Liver (tissue), 9 donors: ENCODE data around the gene HMG20A. TPM values are rescaled to one million over a fixed set of nuclear protein-coding genes. Genes with fewer than 3 reads are reported as not detected.

Experiments used
- DNase-seq: peaks from one replicate; pipeline ENCODE4 v3.0.0-alpha.2; 2017; ENCODE audit warnings: low spot score
- H3K27ac ChIP-seq, 2 donors: one replicate each; pipeline ENCODE4 v1.7.0; 2013; ENCODE audit warnings: inconsistent platforms in 2 of 2, low read length in 2 of 2, control low read depth in 1 of 2, low read depth in 1 of 2, mild to moderate bottlenecking in 1 of 2
- H3K27me3 ChIP-seq, 4 donors: one replicate each; pipeline versions ENCODE4 v1.6.1 to v1.7.0; 2013; ENCODE audit warnings: low read length in 3 of 4, inconsistent platforms in 1 of 4, mild to moderate bottlenecking in 1 of 4, moderate library complexity in 1 of 4; ENCODE audit not compliant: control insufficient read depth in 4 of 4, insufficient read depth in 4 of 4
- H3K36me3 ChIP-seq, 4 donors: one replicate each; pipeline versions ENCODE4 v1.6.1 to v1.7.0; 2013; ENCODE audit warnings: low read length in 3 of 4, mild to moderate bottlenecking in 3 of 4, low read depth in 1 of 4, moderate library complexity in 1 of 4; ENCODE audit not compliant: control insufficient read depth in 4 of 4, insufficient read depth in 3 of 4
- H3K4me1 ChIP-seq, 4 donors: one replicate each; pipeline versions ENCODE4 v1.6.1 to v1.7.0; 2013; ENCODE audit warnings: low read length in 3 of 4, mild to moderate bottlenecking in 3 of 4, moderate library complexity in 1 of 4; ENCODE audit not compliant: control insufficient read depth in 4 of 4, insufficient read depth in 4 of 4
- H3K4me3 ChIP-seq, 3 donors: one replicate each; pipeline versions ENCODE4 v1.6.1 to v1.7.0; 2013; ENCODE audit warnings: low read length in 3 of 3, control low read depth in 1 of 3, low read depth in 1 of 3, mild to moderate bottlenecking in 1 of 3
- H3K9ac ChIP-seq, 2 donors: one replicate each; pipeline ENCODE4 v1.7.0; 2013; ENCODE audit warnings: low read length in 2 of 2, mild to moderate bottlenecking in 2 of 2, moderate library complexity in 2 of 2, control low read depth in 1 of 2, low read depth in 1 of 2
- H3K9me3 ChIP-seq, 4 donors: one replicate each; pipeline versions ENCODE4 v1.6.1 to v1.7.0; 2013; ENCODE audit warnings: low read length in 3 of 4; ENCODE audit not compliant: control insufficient read depth in 4 of 4
- ATF3 ChIP-seq: IDR thresholded peaks from 2 replicates; pipeline ENCODE4 v1.6.1; 2016; ENCODE audit warnings: antibody characterized with exemption
- FOXA1 ChIP-seq: IDR thresholded peaks from 2 replicates; pipeline ENCODE4 v1.6.1; 2016; ENCODE audit warnings: antibody characterized with exemption
- FOXA2 ChIP-seq: IDR thresholded peaks from 2 replicates; pipeline ENCODE4 v1.6.1; 2016; ENCODE audit warnings: antibody characterized with exemption
- GABPA ChIP-seq, 2 donors: IDR thresholded peaks in 1 of 2; conservative IDR thresholded peaks in 1 of 2; 2 replicates each; pipeline ENCODE4 v1.6.1; 2016; ENCODE audit warnings: antibody characterized with exemption in 2 of 2, mild to moderate bottlenecking in 1 of 2, moderate library complexity in 1 of 2
- HNF4A ChIP-seq, 2 donors: conservative IDR thresholded peaks; 2 replicates each; pipeline ENCODE4 v1.6.1; 2016; ENCODE audit warnings: antibody characterized with exemption in 2 of 2, mild to moderate bottlenecking in 2 of 2
- JUND ChIP-seq, 2 donors: IDR thresholded peaks; 2 replicates each; pipeline ENCODE4 v1.6.1; 2016; ENCODE audit warnings: antibody characterized with exemption in 2 of 2
- NR2F2 ChIP-seq: IDR thresholded peaks from 2 replicates; pipeline ENCODE4 v1.6.1; 2016; ENCODE audit warnings: antibody characterized with exemption
- RAD21 ChIP-seq, 2 donors: IDR thresholded peaks; 2 replicates each; pipeline ENCODE4 v1.6.1; 2016; ENCODE audit warnings: antibody characterized with exemption in 2 of 2, mild to moderate bottlenecking in 2 of 2
- REST ChIP-seq: IDR thresholded peaks from 2 replicates; pipeline ENCODE4 v1.6.1; 2016; ENCODE audit warnings: antibody characterized with exemption, mild to moderate bottlenecking
- RXRA ChIP-seq, 2 donors: IDR thresholded peaks; 2 replicates each; pipeline ENCODE4 v1.6.1; 2017 to 2018; ENCODE audit warnings: antibody characterized with exemption in 2 of 2, mild to moderate bottlenecking in 1 of 2
- SP1 ChIP-seq: IDR thresholded peaks from 2 replicates; pipeline ENCODE4 v1.6.1; 2018; ENCODE audit warnings: antibody characterized with exemption, mild to moderate bottlenecking
- TAF1 ChIP-seq: conservative IDR thresholded peaks from 2 replicates; pipeline ENCODE4 v1.6.1; 2016; ENCODE audit warnings: antibody characterized with exemption, mild to moderate bottlenecking
- YY1 ChIP-seq: IDR thresholded peaks from 2 replicates; pipeline ENCODE4 v1.6.1; 2016; ENCODE audit warnings: antibody characterized with exemption, mild to moderate bottlenecking
- ZBTB33 ChIP-seq: IDR thresholded peaks from 2 replicates; pipeline ENCODE4 v1.6.1; 2016; ENCODE audit warnings: antibody characterized with exemption
- WGBS: extraction: QIAGEN DNeasy Blood & Tissue Kit; methylation state at CpG from one replicate; pipeline ENCODE4 v1.1.7; 2013; 5-methylcytosine and 5-hydroxymethylcytosine counted together
- polyA plus RNA-seq, 2 donors: library from polyadenylated mRNA; stranded (reverse) in 1 of 2; unstranded in 1 of 2; fragments of 200-250 nt in 1 of 2; fragments of >200 nt in 1 of 2; fragmentation: Nextera tagmentation in 1 of 2; extraction: Ambion mirVana in 1 of 2; gene quantifications; one replicate each; pipeline versions ENCODE4 v1.2.1 to v1.2.3, GENCODE V29; 2013 to 2015
- total RNA-seq, 2 donors: library from RNA; depleted of rRNA; stranded (reverse); fragments of >200 nt; gene quantifications; one replicate each; pipeline ENCODE4 v1.2.3, GENCODE V29; 2014
- TF ChIP-seq, protein P1 (sequence below): IDR thresholded peaks from 2 replicates; pipeline ENCODE4 v1.6.1; 2016; ENCODE audit warnings: antibody characterized with exemption
- TF ChIP-seq, protein P2 (sequence below): fragments of 150-350 bp; IDR thresholded peaks from 2 replicates; pipeline ENCODE4 v1.5.1; 2017; ENCODE audit warnings: improper control_type of control experiment, low read depth, low read length; ENCODE audit not compliant: missing input control
- donor health status: healthy.
- donor health status: healthy.
- donor health status: healthy.
- donor health status: healthy.
- donor health status: healthy.

HMG20A gene
- total and polyA plus RNA-seq, 4 donors, result 7.7 to 19.4 (median 13.3) TPM

DNA sequence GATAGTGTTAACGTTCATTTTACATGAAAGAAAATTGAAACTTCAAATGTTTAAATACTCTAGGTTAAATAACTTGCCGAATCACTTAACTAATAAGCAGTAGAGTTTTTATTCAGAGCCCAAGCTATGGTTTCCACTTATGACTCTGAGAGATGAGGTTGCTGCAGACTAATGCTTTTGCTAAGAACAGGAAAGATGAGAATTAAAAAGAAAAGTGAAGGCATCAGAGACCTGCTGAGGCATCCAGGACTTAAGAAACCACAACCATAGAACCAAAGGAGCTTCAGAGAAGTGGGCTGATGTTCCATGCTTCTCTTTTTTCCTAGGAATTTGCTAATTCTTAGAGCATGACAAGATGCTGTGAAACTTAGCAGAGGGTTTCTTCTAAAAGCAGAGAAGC lies 9.5 kb downstream of the HMG20A start:
- WGBS, result 83% methylated on average over 2 of the region's 2 CpGs
- Histone ChIP-seq H3K27me3 (no peaks in the 10 kb centered on the region), H3K9ac (no peak overlapping the region), H3K4me1 (peaks cover 0 to 8% (median 2%) of the 10 kb centered on the region in 4 donors), H3K36me3 (peaks cover 0 to 2% (median 0%) of the 10 kb centered on the region in 4 donors), H3K9me3 (no peaks in the 10 kb centered on the region), H3K4me3 (no peak overlapping the region), H3K27ac (no peak overlapping the region)
- DNase-seq, result no peak
- no peak for TF ChIP-seq TAF1
- no peak for TF ChIP-seq RAD21 (IDR thresholded peaks at IDR 0.05)
- TF ChIP-seq REST, result no peak
- TF ChIP-seq SP1, result no peak
- TF ChIP-seq HNF4A (conservative IDR thresholded peaks at IDR 0.05), result no peak
- no peak for TF ChIP-seq FOXA1

- H3K36me3 ChIP-seq, result peaks cover 0 to 2% (median 0%) of the 10 kb centered on the region in 4 donors
- no peaks in the 10 kb centered on the region for H3K27me3 ChIP-seq
- no peak overlapping the region for H3K4me3 ChIP-seq
- H3K27ac ChIP-seq, result no peak overlapping the region
- TF ChIP-seq SP1 (no peak), TAF1 (no peak), ZBTB33 (no peak), JUND (IDR thresholded peaks at IDR 0.05) (no peak), RAD21 (IDR thresholded peaks at IDR 0.05) (no peak), HNF4A (conservative IDR thresholded peaks at IDR 0.05) (no peak), ATF3 (no peak), YY1 (no peak), NR2F2 (no peak), REST (no peak), FOXA2 (no peak), GABPA (IDR thresholded peaks at IDR 0.05 in 1 of 2, conservative IDR thresholded peaks at IDR 0.05 in 1 of 2) (no peak), RXRA (IDR thresholded peaks at IDR 0.05) (no peak)
- TF ChIP-seq, protein P1, sequence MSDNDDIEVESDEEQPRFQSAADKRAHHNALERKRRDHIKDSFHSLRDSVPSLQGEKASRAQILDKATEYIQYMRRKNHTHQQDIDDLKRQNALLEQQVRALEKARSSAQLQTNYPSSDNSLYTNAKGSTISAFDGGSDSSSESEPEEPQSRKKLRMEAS, result no peak
- TF ChIP-seq, protein P2, sequence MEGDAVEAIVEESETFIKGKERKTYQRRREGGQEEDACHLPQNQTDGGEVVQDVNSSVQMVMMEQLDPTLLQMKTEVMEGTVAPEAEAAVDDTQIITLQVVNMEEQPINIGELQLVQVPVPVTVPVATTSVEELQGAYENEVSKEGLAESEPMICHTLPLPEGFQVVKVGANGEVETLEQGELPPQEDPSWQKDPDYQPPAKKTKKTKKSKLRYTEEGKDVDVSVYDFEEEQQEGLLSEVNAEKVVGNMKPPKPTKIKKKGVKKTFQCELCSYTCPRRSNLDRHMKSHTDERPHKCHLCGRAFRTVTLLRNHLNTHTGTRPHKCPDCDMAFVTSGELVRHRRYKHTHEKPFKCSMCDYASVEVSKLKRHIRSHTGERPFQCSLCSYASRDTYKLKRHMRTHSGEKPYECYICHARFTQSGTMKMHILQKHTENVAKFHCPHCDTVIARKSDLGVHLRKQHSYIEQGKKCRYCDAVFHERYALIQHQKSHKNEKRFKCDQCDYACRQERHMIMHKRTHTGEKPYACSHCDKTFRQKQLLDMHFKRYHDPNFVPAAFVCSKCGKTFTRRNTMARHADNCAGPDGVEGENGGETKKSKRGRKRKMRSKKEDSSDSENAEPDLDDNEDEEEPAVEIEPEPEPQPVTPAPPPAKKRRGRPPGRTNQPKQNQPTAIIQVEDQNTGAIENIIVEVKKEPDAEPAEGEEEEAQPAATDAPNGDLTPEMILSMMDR, result no peak
- H3K4me1 ChIP-seq, result peaks cover 0 to 4% (median 0%) of the 10 kb centered on the region in 4 donors
- no peak for DNase-seq
- H3K9me3 ChIP-seq, result no peaks in the 10 kb centered on the region
- 97% methylated on average over 2 of the region's 2 CpGs for WGBS
- no peak overlapping the region for H3K9ac ChIP-seq
Measured at GRCh38 chr15:77430652-77431051, 10.0 kb downstream of the HMG20A start.
